ENCODE results near the gene MAP2K5.
"Not testable (repeated sequence)": the region's sequence is repeated elsewhere in the genome, so short reads cannot be mapped to it uniquely, and the experiment has no call there.

The MAP2K5 gene

DNA sequence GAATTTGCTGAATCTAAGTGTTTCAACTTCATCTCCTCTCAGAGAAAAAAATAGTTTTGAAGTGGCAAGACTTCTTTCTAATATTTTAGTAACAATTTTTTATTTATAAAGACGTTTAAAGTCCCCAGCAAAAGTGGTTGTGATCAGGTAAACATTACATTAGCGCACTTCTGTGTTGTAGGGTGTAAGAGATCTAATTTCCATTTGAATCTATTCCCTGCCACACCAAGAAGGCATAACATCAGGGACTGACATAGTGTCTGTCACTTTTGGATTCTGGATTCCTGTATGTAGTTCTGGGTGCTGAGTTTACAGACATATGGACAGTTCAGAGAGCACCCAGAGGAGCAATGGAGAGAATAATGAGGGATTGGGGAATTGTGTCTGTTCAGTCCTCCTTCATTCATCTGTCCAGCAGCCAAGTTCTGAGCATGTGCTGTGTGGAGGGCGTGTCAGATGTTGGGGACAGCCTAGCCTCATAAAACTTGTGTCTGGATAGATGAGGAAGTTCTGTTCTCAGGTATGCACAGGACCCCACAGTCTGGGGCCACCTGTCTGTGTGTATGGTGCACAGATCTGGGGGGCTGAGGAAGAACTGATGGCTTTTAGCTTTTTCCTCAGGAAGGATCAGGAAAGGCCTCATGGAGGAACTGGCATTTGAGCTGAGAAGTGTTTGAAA lies 65.6 kb downstream of the MAP2K5 start:
- DNase-seq (ENCODE audit: low read depth): no peak
- TF ChIP-seq MYC (IDR thresholded peaks at IDR 0.05; ENCODE audit: low read depth, low read length) (no peak), POLR2A (IDR thresholded peaks at IDR 0.05; ENCODE audit: extremely low read depth, insufficient read length) (no peak), CTCF (IDR thresholded peaks at IDR 0.05; ENCODE audit: low read depth, low read length) (no peak)
- TF ChIP-seq, protein P1, sequence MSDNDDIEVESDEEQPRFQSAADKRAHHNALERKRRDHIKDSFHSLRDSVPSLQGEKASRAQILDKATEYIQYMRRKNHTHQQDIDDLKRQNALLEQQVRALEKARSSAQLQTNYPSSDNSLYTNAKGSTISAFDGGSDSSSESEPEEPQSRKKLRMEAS (IDR thresholded peaks at IDR 0.05; ENCODE audit: low read depth, low read length): no peak

DNA sequence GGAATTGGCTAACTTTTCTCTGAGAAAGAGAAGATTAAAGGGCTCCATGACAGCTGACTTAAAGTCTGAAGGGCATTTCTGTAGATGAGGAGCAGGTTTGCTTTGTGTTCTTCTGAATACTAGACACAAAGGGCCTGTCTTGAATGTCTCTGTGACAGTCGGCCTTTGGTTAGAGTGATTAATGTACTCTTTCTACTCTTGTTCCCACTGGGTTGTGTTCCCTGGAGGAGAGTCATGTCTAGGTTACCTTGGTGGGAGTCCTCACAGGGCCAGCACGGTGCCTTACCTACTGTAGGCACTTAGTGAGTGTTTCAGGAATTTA lies 66.1 kb downstream of the MAP2K5 start:
- TF ChIP-seq CTCF (IDR thresholded peaks at IDR 0.05; ENCODE audit: low read depth, low read length) (no peak), MYC (IDR thresholded peaks at IDR 0.05; ENCODE audit: low read depth, low read length) (no peak), POLR2A (IDR thresholded peaks at IDR 0.05; ENCODE audit: extremely low read depth, insufficient read length) (no peak)
- TF ChIP-seq, protein P1 (IDR thresholded peaks at IDR 0.05; ENCODE audit: low read depth, low read length): no peak
- no peak for DNase-seq (ENCODE audit: low read depth)
- H3K4me3 ChIP-seq (ENCODE audit: low read depth, low read length): no peak overlapping the region

More for the DNA sequence above, 65.6 kb downstream of the MAP2K5 start:
- no peak overlapping the region for H3K4me3 ChIP-seq (ENCODE audit: low read depth, low read length)

DNA sequence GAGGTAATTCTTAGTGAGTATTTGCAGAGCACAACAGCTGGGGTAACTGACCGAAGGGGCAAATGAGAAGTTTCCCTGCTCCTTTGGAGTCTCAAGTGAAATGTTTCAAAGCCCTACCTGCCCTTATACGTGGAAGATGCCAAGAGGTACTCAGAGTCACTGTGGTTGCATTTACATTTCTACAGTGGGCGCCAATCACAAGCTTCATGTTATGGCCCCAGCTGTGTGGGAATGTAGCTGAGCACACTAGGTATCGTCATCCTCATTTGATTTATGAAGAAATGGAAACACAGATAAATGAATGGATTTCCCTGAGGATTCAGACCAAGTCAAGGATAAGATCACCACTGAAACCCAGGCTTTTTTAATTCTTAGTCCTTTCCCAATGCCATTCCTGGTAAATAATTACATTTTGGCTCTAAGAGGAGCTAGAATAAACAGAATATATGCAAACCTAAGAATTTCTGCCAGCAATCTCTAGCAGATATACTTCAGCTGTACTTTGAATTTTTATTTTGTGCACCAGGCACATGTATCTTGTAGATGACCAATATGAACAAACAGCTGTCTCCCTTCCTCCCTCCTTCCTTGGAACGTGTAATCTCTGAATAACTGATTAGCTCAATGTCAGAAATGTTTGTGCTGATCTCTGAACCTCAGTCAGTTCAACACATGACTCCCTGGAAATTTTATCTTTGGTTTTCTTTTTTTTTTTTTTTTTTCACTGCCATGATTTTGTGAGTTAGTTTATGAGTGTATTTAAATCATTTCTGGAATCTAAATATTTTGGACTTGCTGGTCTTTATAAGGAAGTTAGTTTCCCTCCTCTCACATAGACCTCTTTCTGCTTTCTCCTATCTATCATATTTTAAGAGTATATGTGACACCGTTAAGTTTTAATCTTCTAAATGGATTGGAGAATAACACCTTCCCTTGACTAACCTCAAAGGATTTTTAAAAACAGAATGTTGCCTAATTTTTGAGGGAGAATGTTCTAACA lies 69.2 kb downstream of the MAP2K5 start:
- TF ChIP-seq CTCF (IDR thresholded peaks at IDR 0.05; ENCODE audit: low read depth, low read length): no peak
- no peak for DNase-seq (ENCODE audit: low read depth)
- H3K4me3 ChIP-seq (ENCODE audit: low read depth, low read length): no peak overlapping the region

GRCh38 chr15:67613211-67613610 lies 70.7 kb downstream of the MAP2K5 start:
- TF ChIP-seq CTCF (IDR thresholded peaks at IDR 0.05; ENCODE audit: low read depth, low read length) (no peak), MYC (IDR thresholded peaks at IDR 0.05; ENCODE audit: low read depth, low read length) (no peak), POLR2A (IDR thresholded peaks at IDR 0.05; ENCODE audit: extremely low read depth, insufficient read length) (no peak)
- TF ChIP-seq, protein P1 (IDR thresholded peaks at IDR 0.05; ENCODE audit: low read depth, low read length): no peak
- H3K4me3 ChIP-seq (ENCODE audit: low read depth, low read length): no peak overlapping the region
- no peak for DNase-seq (ENCODE audit: low read depth)

DNA sequence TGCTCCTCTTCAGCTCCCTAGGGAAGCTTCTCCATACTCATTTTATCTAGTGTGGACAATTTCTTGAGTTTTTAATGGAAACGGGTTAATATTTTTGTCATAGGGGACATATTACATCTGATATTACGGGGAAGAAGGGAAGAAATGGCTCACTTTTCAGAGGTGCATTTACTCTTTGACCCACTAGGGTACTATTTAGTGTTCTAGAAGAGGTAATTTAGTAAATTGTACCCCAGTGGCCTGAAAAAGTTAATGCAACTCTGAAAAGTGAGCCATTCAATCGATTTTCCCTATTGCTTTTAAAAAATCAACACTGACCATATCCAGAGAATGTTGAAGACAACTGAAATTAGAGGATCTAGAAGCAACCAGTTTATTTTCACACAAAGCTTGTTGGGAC lies 71.2 kb downstream of the MAP2K5 start:
- no peak overlapping the region for H3K4me3 ChIP-seq (ENCODE audit: low read depth, low read length)
- TF ChIP-seq, protein P1 (IDR thresholded peaks at IDR 0.05; ENCODE audit: low read depth, low read length): no peak
- no peak for TF ChIP-seq MYC (IDR thresholded peaks at IDR 0.05; ENCODE audit: low read depth, low read length)
- TF ChIP-seq CTCF (IDR thresholded peaks at IDR 0.05; ENCODE audit: low read depth, low read length): no peak
- TF ChIP-seq POLR2A (IDR thresholded peaks at IDR 0.05; ENCODE audit: extremely low read depth, insufficient read length): no peak
- DNase-seq (ENCODE audit: low read depth): no peak

DNA sequence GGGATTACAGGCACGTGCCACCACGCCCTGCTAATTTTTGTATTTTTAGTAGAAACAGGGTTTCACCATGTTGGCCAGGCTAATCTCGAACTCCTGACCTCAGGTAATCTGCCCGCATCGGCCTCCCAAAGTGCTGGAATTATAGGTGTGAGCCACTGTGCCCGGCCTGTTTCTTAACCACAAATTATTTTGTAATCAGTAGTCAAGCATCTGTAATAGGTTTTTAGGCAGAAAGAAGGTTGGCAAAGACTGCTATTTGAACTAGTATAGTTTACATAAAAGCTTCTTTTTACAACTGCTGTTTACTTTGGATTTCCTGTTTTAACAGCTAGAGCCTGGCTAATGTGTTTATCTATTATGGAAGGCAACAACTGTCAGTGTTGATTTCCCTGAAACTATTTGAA lies 72.6 kb downstream of the MAP2K5 start:
- not testable (repeated sequence) for H3K4me3 ChIP-seq (ENCODE audit: low read depth, low read length)

More for the DNA sequence above, 72.6 kb downstream of the MAP2K5 start:
- not testable (repeated sequence) for DNase-seq (ENCODE audit: low read depth)
